NCI-H2196 (cell line): ENCODE measurements around the gene ERCC4.

ENCODE experiments used
- DNase-seq: peaks from one replicate; lab custom pipeline; 2025; ENCODE audit not compliant: unreplicated experiment; lab: John Stamatoyannopoulos, UW

Gene ERCC4

GRCh38 chr16:13909872-13910303, 10.1 kb upstream of the ERCC4 start:
- DNase-seq: peak; percentile 11

- no peak for DNase-seq
Observed at GRCh38 chr16:13911306-13911705, 8.6 kb upstream of the ERCC4 start.

- no peak for DNase-seq
Observed at GRCh38 chr16:13911871-13912270, 8.1 kb upstream of the ERCC4 start.

- DNase-seq: no peak
Observed at GRCh38 chr16:13912891-13913290, 7.1 kb upstream of the ERCC4 start.

- DNase-seq: no peak
Observed at GRCh38 chr16:13913374-13914292, 6.3 kb upstream of the ERCC4 start.

- no peak for DNase-seq
Observed at GRCh38 chr16:13915033-13915635, 4.8 kb upstream of the ERCC4 start.

GRCh38 chr16:13919330-13919682, 648 bp upstream of the ERCC4 start:
- peak; percentile 59 for DNase-seq

GRCh38 chr16:13920510-13920818, 510 bp downstream of the ERCC4 start:
- no peak for DNase-seq

GRCh38 chr16:13921328-13921727, 1.4 kb downstream of the ERCC4 start:
- DNase-seq: no peak

- peak; percentile 75 for DNase-seq
Observed at GRCh38 chr16:13923703-13924298, 3.8 kb downstream of the ERCC4 start.

GRCh38 chr16:13926464-13926863, 6.5 kb downstream of the ERCC4 start:
- no peak for DNase-seq

- no peak for DNase-seq
Observed at GRCh38 chr16:13926891-13927290, 6.9 kb downstream of the ERCC4 start.

- DNase-seq: no peak
Observed at GRCh38 chr16:13928646-13929045, 8.7 kb downstream of the ERCC4 start.

GRCh38 chr16:13931845-13932244, 11.9 kb downstream of the ERCC4 start:
- no peak for DNase-seq

- no peak for DNase-seq
Observed at GRCh38 chr16:13935408-13935807, 15.5 kb downstream of the ERCC4 start.

- DNase-seq: no peak
Observed at GRCh38 chr16:13936155-13936554, 16.2 kb downstream of the ERCC4 start.

- no peak for DNase-seq
Observed at GRCh38 chr16:13936596-13937081, 16.7 kb downstream of the ERCC4 start.

- DNase-seq: no peak
Observed at GRCh38 chr16:13937411-13937810, 17.5 kb downstream of the ERCC4 start.

GRCh38 chr16:13938480-13938879, 18.5 kb downstream of the ERCC4 start:
- no peak for DNase-seq

- DNase-seq: no peak
Observed at GRCh38 chr16:13939821-13940220, 19.9 kb downstream of the ERCC4 start.

GRCh38 chr16:13940397-13940933, 20.5 kb downstream of the ERCC4 start:
- no peak for DNase-seq

GRCh38 chr16:13944816-13945215, 24.9 kb downstream of the ERCC4 start:
- DNase-seq: no peak
